HL-60 (cell line): ENCODE measurements around the gene CASP5.

Experiments used
- CTCF ChIP-seq: IDR thresholded peaks from one replicate; pipeline ENCODE4 v1.5.1; 2011; ENCODE audit warnings: low read length, control low read depth, inconsistent platforms; ENCODE audit not compliant: insufficient read depth
- REST ChIP-seq: IDR thresholded peaks from 2 replicates; pipeline ENCODE4 v1.6.1; 2012; ENCODE audit warnings: low read depth; ENCODE audit not compliant: insufficient replicate concordance

- TF ChIP-seq CTCF (no peak), REST (no peak)
These were observed 24.1 kb upstream of the CASP5 start for GRCh38 chr11:105046898-105047579.
